Measurements from ENCODE around the gene PTPRM. TPM values are rescaled to one million over a fixed set of nuclear protein-coding genes. Genes with fewer than 3 reads are reported as not detected.

PTPRM gene
- total RNA-seq, 4 donors from 2014 or later, result 22.5 to 92.5 (median 39.2) TPM

GRCh38 chr18:7579176-7579917 is 12.2 kb downstream of the PTPRM start:
- in situ Hi-C loops (cut with MboI; ENCODE audit: low pct_ligation_motif_present in 1 of 4, low pct_unique_long_range_greater_than_20kb in 1 of 4, low sequenced_read_pairs in 3 of 4), result no loop called here
- TF ChIP-seq POLR2AphosphoS5 (IDR thresholded peaks at IDR 0.05), result no peak
- TF ChIP-seq EP300 (IDR thresholded peaks at IDR 0.05; ENCODE audit: low read depth), result no peak
- TF ChIP-seq, protein P1, sequence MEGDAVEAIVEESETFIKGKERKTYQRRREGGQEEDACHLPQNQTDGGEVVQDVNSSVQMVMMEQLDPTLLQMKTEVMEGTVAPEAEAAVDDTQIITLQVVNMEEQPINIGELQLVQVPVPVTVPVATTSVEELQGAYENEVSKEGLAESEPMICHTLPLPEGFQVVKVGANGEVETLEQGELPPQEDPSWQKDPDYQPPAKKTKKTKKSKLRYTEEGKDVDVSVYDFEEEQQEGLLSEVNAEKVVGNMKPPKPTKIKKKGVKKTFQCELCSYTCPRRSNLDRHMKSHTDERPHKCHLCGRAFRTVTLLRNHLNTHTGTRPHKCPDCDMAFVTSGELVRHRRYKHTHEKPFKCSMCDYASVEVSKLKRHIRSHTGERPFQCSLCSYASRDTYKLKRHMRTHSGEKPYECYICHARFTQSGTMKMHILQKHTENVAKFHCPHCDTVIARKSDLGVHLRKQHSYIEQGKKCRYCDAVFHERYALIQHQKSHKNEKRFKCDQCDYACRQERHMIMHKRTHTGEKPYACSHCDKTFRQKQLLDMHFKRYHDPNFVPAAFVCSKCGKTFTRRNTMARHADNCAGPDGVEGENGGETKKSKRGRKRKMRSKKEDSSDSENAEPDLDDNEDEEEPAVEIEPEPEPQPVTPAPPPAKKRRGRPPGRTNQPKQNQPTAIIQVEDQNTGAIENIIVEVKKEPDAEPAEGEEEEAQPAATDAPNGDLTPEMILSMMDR (IDR thresholded peaks at IDR 0.05), result no peak
- TF ChIP-seq POLR2A (IDR thresholded peaks at IDR 0.05), result no peak
- no peak overlapping the region for H3K27ac ChIP-seq

DNA sequence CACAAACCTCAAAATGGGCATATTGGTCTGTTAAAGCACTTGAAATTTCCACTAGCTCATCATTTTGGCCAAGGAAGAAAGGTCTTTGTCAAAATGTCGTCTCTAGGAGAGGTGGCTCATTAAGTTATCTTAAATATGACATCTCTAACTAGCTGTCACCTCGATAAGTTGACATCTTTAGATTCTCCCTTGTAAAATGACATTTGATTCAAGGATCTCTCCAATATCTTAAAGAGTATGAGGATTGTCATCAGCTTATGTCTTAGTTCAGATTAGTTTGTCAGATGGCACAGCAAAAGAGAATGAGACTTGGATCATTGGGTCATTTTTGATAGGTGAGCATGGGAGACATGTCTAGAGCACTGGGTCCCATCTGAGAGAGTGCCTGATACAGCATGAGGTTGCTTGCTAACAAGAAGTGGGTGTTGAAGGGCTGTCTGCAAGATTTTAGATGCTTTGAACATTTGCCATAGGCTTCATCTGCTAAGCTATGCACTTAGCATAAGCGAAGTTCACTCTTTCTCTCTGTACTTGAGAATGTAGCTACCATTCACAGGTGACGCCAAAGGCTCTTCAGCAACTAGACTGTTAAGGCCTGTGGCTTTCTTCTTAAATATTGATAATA is 12.9 kb downstream of the PTPRM start:
- no peaks in the 10 kb centered on the region for H3K36me3 ChIP-seq
- H3K27me3 ChIP-seq, result no peaks in the 10 kb centered on the region
- no peak overlapping the region for H3K27ac ChIP-seq
- no peak for DNase-seq
- in situ Hi-C loops (cut with MboI; ENCODE audit: low pct_ligation_motif_present in 1 of 4, low pct_unique_long_range_greater_than_20kb in 1 of 4, low sequenced_read_pairs in 3 of 4), result no loop called here
- intact Hi-C loops (cut with DNase I; ENCODE audit: low total_unique reads), result loop anchor here (10.0 kb wide), 1 partner anchor 1365 kb away; no protein-coding TSS in a partner anchor
- 78 to 88% methylated on average over 3 to 4 of the region's 4 CpGs for WGBS, 2 donors (ENCODE audit: low coverage in 1 of 2)
- peaks cover 0 to 4% (median 2%) of the 10 kb centered on the region in 4 donors for H3K4me1 ChIP-seq
- no peak for TF ChIP-seq EP300 (IDR thresholded peaks at IDR 0.05; ENCODE audit: low read depth)
- TF ChIP-seq, protein P1 (IDR thresholded peaks at IDR 0.05), result no peak
- TF ChIP-seq POLR2A (IDR thresholded peaks at IDR 0.05), result no peak
- H3K4me3 ChIP-seq, result no peak overlapping the region
- no peaks in the 10 kb centered on the region for H3K9me3 ChIP-seq

More at GRCh38 chr18:7579176-7579917, 12.2 kb downstream of the PTPRM start:
- no peaks in the 10 kb centered on the region for H3K9me3 ChIP-seq
- WGBS, 2 donors (ENCODE audit: low coverage in 1 of 2), result 55 to 88% methylated on average over 3 of the region's 3 CpGs
- DNase-seq, result no peak
- H3K4me3 ChIP-seq, result no peak overlapping the region
- peaks cover 0 to 4% (median 0%) of the 10 kb centered on the region in 4 donors for H3K4me1 ChIP-seq
- intact Hi-C loops (cut with DNase I; ENCODE audit: low total_unique reads), result no loop called here
- no peaks in the 10 kb centered on the region for H3K36me3 ChIP-seq
- H3K27me3 ChIP-seq, result no peaks in the 10 kb centered on the region

DNA sequence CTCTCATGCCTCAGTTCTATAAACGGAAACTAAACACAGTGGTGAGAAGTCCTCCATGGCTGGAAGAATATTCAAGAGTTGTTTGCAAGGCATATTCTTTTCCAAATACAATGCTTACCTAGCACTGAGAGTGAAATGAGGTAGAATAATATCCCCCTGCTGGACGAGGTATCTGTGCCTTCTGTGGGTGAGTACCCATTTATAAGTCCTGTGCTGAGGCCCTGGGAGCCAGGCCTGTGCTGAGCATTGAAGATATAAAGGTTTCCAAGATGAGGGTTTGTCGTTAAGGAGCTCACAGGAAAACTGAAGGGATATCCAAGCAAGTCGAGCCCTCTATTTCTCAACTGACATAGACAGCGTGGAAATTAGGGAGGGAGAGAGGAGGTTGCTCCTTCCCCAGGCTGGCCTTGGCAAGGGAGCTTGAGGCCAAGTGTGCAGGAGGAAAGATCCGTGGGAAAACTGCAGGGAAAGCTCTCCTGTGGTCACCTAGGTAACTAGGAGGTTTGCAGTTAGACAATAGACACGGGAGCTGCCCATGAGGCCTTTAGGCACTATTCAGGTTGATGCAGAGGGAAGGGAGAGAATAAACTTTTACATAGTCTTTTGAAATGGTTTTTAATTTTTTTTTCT is 17.6 kb downstream of the PTPRM start:
- in situ Hi-C loops (cut with MboI; ENCODE audit: low pct_ligation_motif_present in 1 of 4, low pct_unique_long_range_greater_than_20kb in 1 of 4, low sequenced_read_pairs in 3 of 4), result no loop called here
- WGBS, 2 donors (ENCODE audit: low coverage in 1 of 2), result 56 to 74% methylated on average over 7 of the region's 7 CpGs
- no peak overlapping the region for H3K27ac ChIP-seq

More for the DNA sequence above, 17.6 kb downstream of the PTPRM start:
- no peak for TF ChIP-seq EP300 (IDR thresholded peaks at IDR 0.05; ENCODE audit: low read depth)
- no peak for TF ChIP-seq POLR2A (IDR thresholded peaks at IDR 0.05)
- TF ChIP-seq POLR2AphosphoS5 (IDR thresholded peaks at IDR 0.05), result no peak
- TF ChIP-seq, protein P1 (IDR thresholded peaks at IDR 0.05), result no peak
- no peaks in the 10 kb centered on the region for H3K27me3 ChIP-seq
- DNase-seq, result no peak
- H3K9me3 ChIP-seq, result no peaks in the 10 kb centered on the region
- intact Hi-C loops (cut with DNase I; ENCODE audit: low total_unique reads), result loop anchor here (10.0 kb wide), 1 partner anchor 1360 kb away; no protein-coding TSS in a partner anchor
- H3K4me3 ChIP-seq, result no peak overlapping the region
- no peaks in the 10 kb centered on the region for H3K36me3 ChIP-seq
- H3K4me1 ChIP-seq, result peaks cover 0 to 6% (median 0%) of the 10 kb centered on the region in 4 donors
